Astrocyte (in vitro differentiated cells and primary cell): Measurements from ENCODE around the gene ATP8A1.

Experiments used
- EZH2 ChIP-seq: IDR thresholded peaks from 2 replicates; pipeline ENCODE4 v1.6.1; 2012; ENCODE audit warnings: mild to moderate bottlenecking, low read length, inconsistent platforms; ENCODE audit not compliant: insufficient read depth
- TF ChIP-seq, protein P1 (sequence below): IDR thresholded peaks from 2 replicates; pipeline ENCODE4 v1.5.1; 2011; ENCODE audit warnings: low read depth, mild to moderate bottlenecking, inconsistent platforms, low read length, moderate library complexity; ENCODE audit not compliant: insufficient read depth

DNA sequence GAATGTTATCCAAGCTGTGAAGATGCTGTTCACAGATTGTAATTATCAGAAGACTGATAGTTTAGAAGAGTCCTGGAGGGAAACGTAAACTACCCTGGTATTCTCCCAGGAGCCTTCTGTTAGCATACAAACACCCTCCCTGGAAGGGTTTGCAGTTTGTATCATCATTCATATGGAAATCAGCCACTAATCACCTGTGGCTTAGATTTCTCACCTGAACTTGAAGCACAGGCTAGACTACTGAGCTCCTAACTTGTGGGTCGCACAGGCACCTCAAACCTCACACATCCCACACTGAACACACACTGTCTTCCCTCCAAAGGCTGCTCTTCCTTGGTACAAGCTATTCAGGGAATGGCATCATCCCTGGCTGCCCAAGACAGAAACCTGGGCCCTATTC is 228.9 kb downstream of the ATP8A1 start:
- TF ChIP-seq, protein P1, sequence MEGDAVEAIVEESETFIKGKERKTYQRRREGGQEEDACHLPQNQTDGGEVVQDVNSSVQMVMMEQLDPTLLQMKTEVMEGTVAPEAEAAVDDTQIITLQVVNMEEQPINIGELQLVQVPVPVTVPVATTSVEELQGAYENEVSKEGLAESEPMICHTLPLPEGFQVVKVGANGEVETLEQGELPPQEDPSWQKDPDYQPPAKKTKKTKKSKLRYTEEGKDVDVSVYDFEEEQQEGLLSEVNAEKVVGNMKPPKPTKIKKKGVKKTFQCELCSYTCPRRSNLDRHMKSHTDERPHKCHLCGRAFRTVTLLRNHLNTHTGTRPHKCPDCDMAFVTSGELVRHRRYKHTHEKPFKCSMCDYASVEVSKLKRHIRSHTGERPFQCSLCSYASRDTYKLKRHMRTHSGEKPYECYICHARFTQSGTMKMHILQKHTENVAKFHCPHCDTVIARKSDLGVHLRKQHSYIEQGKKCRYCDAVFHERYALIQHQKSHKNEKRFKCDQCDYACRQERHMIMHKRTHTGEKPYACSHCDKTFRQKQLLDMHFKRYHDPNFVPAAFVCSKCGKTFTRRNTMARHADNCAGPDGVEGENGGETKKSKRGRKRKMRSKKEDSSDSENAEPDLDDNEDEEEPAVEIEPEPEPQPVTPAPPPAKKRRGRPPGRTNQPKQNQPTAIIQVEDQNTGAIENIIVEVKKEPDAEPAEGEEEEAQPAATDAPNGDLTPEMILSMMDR: no peak
- no peak for TF ChIP-seq EZH2
